Stimulated activated CD8-positive, alpha-beta memory T cell treated with anti-CD3 and anti-CD28 coated beads, Interleukin-15, amount 100 ng/mL, for 48 hours (primary cell): ENCODE results near the gene SRL.

Source experiments
- DNase-seq, 2 donors: peaks; one replicate each; pipeline ENCODE4 v3.0.0-alpha.2; 2020; ENCODE audit warnings: low read depth in 2 of 2

The SRL gene

GRCh38 chr16:4241928-4242283, at the start of gene SRL:
Gene SRL, minus strand, starts transcription at chr16:4242080. Its CDS starts 13 bp downstream, at chr16:4242067.
- DNase-seq, result no peak

- DNase-seq, result no peak
Measured at GRCh38 chr16:4290236-4290830, 48.5 kb upstream of the SRL start.

DNA sequence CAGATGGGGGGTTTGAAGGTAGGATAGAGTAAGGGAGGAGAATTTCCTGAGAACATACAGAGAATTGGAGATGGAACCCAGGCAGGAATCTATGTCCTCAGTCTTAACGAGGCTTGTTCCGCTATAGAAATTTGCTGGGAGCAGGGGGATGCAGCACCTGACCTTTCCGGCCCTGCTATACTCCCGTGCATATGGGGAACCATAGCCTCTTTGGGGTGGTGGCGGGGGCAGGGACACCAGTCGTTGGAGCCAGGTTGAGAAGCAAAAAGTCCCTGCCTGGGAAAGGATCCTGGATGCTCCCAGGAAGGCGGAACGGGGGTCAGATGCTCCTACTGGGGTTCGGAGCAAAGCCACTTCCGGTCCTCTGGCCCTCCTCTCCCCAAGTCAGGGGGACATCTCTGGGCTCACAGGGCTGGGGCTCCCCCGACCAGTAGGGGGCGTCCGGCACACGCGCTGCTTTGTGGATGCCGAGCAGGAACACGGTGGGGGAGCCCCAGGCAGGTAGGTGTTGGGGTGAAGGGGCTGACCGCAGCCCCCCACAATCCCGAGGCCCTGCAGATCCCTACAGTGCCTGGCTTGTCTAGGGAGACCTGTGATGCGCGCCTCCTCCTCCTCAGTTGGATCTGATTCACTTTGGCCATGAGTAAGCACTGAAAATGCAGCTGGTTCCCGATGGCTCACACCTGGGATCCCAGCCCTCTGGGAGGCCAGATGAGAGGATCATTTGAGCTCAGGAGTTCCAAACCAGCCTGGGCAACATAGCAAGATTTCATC, 46.5 kb upstream of the SRL start:
- peak; percentile 62 to 63 for DNase-seq

GRCh38 chr16:4285167-4285566, 43.3 kb upstream of the SRL start:
- no peak for DNase-seq

DNA sequence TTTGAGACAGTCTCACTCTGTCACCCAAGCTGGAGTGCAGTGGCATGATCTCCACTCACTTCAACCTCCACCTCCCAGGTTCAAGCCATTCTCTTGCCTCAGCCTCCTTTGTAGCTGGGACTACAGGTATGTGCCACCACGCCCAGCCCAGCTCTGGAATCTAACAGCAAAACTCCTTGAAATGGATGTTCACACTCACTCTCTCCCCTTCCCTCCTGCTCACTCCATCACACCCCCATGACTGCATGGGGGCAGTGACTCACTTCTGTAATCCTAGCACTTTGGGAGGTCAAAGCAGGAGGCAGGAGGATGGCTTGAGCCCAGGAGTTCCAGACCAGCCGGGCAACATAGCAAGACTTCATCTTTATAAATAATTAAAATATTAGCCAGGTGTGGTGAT, 42.1 kb upstream of the SRL start:
- DNase-seq, result no peak

DNA sequence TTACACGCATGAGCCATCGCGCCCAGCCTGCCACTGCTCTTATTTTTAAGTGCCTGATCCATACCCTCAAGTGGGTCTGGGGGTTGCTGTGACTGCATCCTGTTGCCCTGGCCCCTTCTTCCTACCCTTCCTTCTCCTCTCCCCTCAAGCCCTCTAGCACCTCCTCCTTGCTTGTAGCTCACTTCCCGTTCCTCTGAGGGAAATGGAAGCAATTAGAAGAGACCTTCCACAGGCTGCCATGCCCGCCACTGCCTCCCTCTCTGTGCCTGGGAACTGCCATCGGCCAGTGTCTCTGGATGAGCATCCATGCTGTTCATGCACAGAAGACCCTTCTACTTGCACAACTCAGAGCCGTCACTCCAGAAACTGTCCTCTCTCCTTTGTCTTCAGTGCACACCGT, 41.6 kb upstream of the SRL start:
- DNase-seq, result no peak

- no peak for DNase-seq
Measured at GRCh38 chr16:4280625-4281024, 38.7 kb upstream of the SRL start.

DNA sequence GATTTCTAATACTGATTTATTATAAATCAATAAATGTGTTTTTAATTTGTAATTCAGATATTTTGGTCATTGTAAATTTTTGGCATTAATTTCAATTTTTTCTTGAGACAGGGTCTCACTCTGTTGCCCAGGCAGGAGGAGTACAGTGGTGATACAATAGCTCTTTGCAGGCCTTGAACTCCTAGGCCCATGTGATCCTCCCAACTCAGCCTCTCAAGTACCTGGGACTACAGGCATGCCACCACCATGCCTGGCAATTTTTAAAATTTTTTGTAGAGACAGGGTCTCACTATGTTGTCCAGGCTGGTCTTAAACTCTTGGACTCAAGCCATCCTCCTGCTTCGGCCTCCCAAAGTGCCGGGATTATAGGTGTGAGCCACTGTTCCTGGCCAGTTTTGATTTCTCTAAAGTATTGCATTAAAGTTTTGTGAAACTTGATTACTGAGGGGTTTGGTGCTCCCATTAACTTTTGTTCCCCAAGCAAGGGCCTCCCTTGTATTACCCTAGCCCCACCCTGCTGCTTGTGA, 36.2 kb upstream of the SRL start:
- DNase-seq, result no peak

GRCh38 chr16:4275861-4276260, 34.0 kb upstream of the SRL start:
- DNase-seq, result no peak

- peak; percentile 22 to 49 for DNase-seq
Measured at GRCh38 chr16:4273858-4274311, 32.0 kb upstream of the SRL start.

DNA sequence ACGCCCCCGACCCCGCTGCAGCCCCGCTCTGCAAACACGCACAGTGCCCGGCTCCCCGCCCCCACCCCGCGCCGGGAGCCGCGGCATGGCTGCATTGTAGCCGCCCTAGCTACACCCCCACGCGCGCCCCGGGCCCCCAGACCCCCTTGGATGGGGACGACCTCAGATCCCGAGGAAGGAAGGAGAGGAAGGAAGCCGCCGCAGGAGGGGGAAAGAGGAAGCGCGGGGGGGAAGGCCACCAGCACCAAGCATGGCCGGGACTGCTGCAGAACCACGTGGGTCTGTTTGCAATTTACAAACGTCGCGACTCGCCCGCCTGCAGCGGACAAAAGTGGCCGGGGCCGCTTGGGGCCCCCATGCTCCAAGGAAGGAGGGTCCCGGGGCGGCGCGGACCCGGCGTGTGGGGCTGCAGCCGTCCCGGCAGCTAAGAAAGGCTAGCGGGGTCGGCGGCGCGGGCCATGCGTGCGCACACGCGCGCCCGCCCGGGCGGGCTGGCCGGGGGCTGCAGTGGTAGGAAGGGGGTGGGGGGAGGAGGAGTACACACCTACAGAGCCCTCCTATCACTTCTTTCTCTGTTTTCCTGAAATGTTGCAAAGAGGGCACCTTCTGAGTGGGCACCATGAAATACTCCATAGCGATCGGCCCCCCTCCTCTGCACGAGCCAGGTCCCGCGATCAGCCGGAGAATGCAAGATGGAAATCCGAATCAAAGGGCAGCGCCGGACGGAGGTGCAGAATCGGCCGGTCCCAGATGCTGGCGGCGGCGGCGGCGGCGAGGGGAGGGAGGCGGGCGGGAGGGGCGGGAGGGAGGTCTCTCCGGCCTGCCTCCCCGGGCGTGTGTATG, 30.5 kb upstream of the SRL start:
- peak in 1 of 2 donors; percentile 12 for DNase-seq

GRCh38 chr16:4271176-4272113, 29.6 kb upstream of the SRL start:
- peak; percentile 83 to 85 for DNase-seq

GRCh38 chr16:4270595-4270994, 28.7 kb upstream of the SRL start:
- no peak for DNase-seq

DNA sequence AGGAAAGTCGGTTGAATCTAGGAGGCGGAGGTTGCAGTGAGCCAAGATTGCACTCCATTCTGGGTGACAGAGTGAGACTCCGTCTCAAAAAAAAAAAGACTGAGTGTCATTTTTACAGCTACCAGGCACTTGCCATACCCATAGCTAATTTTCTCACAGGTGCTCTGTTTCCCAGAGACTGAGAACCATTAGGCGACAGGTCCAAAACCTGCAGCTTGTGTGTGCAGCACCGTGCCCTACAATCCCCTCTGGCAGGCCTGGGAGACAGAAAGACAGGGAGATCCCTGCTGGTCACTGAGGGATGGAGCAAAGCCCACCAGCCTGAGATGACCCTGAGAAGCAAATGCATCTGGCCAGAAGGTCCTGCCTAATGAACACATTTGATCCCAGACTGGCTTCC, 28.2 kb upstream of the SRL start:
- no peak for DNase-seq

GRCh38 chr16:4266372-4266771, 24.5 kb upstream of the SRL start:
- no peak for DNase-seq

- no peak for DNase-seq
Measured at GRCh38 chr16:4265676-4266075, 23.8 kb upstream of the SRL start.

GRCh38 chr16:4264546-4264945, 22.7 kb upstream of the SRL start:
- DNase-seq, result no peak

DNA sequence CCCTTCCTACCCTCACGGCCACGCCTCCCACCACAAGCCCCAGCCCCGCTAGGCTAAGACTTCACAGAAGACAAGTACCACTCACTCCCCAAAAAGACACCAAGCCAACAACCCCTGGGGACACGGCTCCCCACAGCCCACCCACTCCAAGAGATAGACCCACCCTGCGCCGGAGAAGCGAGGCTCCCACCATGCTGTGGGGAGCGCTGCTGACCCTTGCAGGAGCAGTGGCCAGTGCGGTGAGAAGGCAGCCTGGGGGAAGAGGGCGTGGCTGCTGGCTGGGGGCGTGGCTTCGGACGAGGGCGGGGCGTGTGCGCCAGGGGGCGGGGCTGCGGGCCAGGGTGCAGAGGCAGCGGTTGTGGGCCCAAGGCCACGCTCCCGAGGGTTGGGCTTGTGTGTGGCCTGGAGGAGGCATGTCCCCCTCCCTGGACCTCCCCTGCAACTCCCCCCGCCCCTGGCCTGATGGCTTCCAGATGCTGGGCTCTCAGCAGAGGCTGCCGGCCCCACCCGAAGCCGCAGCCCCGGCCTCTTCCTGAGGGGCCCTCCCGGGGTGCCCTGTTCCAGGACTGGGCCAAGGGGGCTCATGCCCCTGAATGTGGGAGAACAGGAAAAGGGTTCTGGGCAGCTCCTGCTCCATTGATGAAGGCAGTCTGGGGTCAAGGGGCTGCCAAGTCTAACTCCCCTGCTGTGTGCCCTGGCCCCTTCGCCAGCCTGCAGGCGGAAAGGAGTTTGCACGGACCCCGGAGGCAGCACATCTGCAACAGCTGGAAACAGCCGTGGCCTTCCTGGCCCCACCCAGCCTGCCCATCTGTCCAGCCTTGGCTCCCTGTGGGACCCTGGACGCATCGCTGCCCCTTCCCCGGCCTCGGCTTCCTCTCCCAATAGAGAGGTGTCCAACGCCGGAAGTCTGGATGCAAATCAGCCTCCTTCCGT, 21.9 kb upstream of the SRL start:
- DNase-seq, result no peak

- DNase-seq, result no peak
Measured at GRCh38 chr16:4262303-4262835, 20.5 kb upstream of the SRL start.
